GM12874 (cell line): ENCODE data around the gene RBM5.

Experiments used
- CTCF ChIP-seq: IDR thresholded peaks from 2 replicates; pipeline ENCODE4 v1.5.1; 2011; ENCODE audit warnings: low read depth, mild to moderate bottlenecking, control low read depth, low read length, moderate library complexity; ENCODE audit not compliant: insufficient read depth

Gene RBM5

GRCh38 chr3:50146316-50146901, 57.7 kb downstream of the RBM5 start:
- TF ChIP-seq CTCF: no peak

GRCh38 chr3:50147016-50147415, 58.3 kb downstream of the RBM5 start:
- TF ChIP-seq CTCF: no peak

- TF ChIP-seq CTCF: no peak
Measured at GRCh38 chr3:50147447-50147846, 58.7 kb downstream of the RBM5 start.

GRCh38 chr3:50147861-50148260, 59.1 kb downstream of the RBM5 start:
- no peak for TF ChIP-seq CTCF

- no peak for TF ChIP-seq CTCF
Measured at GRCh38 chr3:50150404-50150750, 61.7 kb downstream of the RBM5 start.

- no peak for TF ChIP-seq CTCF
Measured at GRCh38 chr3:50150863-50151686, 62.4 kb downstream of the RBM5 start.

- no peak for TF ChIP-seq CTCF
Measured at GRCh38 chr3:50151728-50152127, 63.0 kb downstream of the RBM5 start.
